A673 (cell line): ENCODE measurements around the gene DCP2.

ENCODE experiments used
- EZH2 ChIP-seq: fragments of 200-600 bp; sonication (generic); IDR thresholded peaks from 2 replicates; pipeline ENCODE4 v1.6.1; 2017; ENCODE audit warnings: borderline replicate concordance, low read depth, mild to moderate bottlenecking, mixed read lengths, antibody characterized with exemption, low read length; ENCODE audit not compliant: poor library complexity, severe bottlenecking
- TF ChIP-seq, protein P1 (sequence below): fragments of 300-800, 200-600 bp; sonication (generic); conservative IDR thresholded peaks from 2 replicates; pipeline ENCODE4 v1.5.1; 2017; ENCODE audit warnings: low read depth, mild to moderate bottlenecking, antibody characterized with exemption, low read length, moderate library complexity, mixed read lengths

DNA sequence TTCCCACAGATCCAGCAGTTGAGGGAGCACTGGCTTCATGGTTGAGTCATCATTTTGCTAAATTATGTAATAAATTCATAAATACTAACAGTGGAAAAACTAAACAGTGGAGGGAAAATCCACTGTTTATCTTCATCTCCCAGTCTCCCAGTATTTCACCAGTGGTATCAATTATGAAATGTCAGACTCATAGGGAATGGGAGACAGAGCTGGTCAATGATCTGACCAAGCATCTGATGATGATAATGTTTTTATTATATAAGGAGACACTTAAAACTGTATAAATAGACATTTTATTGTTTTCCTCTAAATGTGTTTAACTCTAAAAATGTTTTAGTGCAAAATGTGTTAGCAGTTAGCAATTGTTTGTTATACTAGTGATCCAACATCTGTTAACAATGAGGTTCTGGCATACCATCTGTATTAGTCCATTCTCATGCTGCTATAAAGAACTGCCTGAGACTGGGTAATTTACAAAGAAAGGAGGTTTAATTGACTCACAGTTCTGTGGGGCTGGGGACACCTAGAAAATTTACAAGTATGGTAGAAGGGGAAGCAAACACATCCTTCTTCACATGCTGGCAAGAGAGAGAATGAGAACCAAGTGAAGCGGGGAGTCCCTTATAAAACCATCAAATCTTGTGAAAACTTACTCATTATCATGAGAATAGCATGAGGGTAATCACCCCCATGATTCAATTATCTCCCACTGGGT is 42.8 kb upstream of the DCP2 start:
- TF ChIP-seq, protein P1, sequence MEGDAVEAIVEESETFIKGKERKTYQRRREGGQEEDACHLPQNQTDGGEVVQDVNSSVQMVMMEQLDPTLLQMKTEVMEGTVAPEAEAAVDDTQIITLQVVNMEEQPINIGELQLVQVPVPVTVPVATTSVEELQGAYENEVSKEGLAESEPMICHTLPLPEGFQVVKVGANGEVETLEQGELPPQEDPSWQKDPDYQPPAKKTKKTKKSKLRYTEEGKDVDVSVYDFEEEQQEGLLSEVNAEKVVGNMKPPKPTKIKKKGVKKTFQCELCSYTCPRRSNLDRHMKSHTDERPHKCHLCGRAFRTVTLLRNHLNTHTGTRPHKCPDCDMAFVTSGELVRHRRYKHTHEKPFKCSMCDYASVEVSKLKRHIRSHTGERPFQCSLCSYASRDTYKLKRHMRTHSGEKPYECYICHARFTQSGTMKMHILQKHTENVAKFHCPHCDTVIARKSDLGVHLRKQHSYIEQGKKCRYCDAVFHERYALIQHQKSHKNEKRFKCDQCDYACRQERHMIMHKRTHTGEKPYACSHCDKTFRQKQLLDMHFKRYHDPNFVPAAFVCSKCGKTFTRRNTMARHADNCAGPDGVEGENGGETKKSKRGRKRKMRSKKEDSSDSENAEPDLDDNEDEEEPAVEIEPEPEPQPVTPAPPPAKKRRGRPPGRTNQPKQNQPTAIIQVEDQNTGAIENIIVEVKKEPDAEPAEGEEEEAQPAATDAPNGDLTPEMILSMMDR, result no peak
- no peak for TF ChIP-seq EZH2
